Mesenchymal stem cell (in vitro differentiated cells and primary cell): ENCODE data around the gene FAIM2.

Source experiments
- DNase-seq: peaks from one replicate; pipeline ENCODE4 v3.0.0-alpha.2; 2013
- H2AFZ ChIP-seq: one replicate; pipeline ENCODE4 v1.6.1; 2013; ENCODE audit warnings: low read depth, mild to moderate bottlenecking, control low read depth, inconsistent platforms, low read length, moderate library complexity
- H2AK5ac ChIP-seq: 2 replicates; pipeline ENCODE4 v1.6.1; 2013; ENCODE audit warnings: low read length, moderate library complexity, mild to moderate bottlenecking, inconsistent platforms; ENCODE audit not compliant: severe bottlenecking
- H2BK120ac ChIP-seq: one replicate; pipeline ENCODE4 v1.6.1; 2013; ENCODE audit warnings: low read depth, mild to moderate bottlenecking, inconsistent platforms, low read length, moderate library complexity
- H2BK12ac ChIP-seq, 2 experiments: one replicate each; pipeline ENCODE4 v1.6.1; 2013; ENCODE audit warnings: inconsistent platforms in 2 of 2, low read length in 2 of 2, mild to moderate bottlenecking in 2 of 2, moderate library complexity in 2 of 2, control low read depth in 1 of 2
- H2BK15ac ChIP-seq: one replicate; pipeline ENCODE4 v1.6.1; 2013; ENCODE audit warnings: mild to moderate bottlenecking, low read depth, inconsistent platforms; ENCODE audit not compliant: poor library complexity, severe bottlenecking
- H2BK5ac ChIP-seq: 2 replicates; pipeline ENCODE4 v1.6.1; 2013; ENCODE audit warnings: low read depth, mild to moderate bottlenecking, low read length, control low read depth, inconsistent platforms; ENCODE audit not compliant: poor library complexity, severe bottlenecking
- H3K14ac ChIP-seq, 2 experiments: one replicate each; pipeline ENCODE4 v1.6.1; 2013; ENCODE audit warnings: inconsistent platforms in 2 of 2, low read length in 2 of 2, control low read depth in 1 of 2, mild to moderate bottlenecking in 1 of 2, moderate library complexity in 1 of 2
- H3K18ac ChIP-seq, 2 experiments: one replicate each; pipeline ENCODE4 v1.6.1; 2013; ENCODE audit warnings: inconsistent platforms in 2 of 2, low read length in 2 of 2, control low read depth in 1 of 2, low read depth in 1 of 2, mild to moderate bottlenecking in 1 of 2
- H3K23ac ChIP-seq, 2 experiments: one replicate each; pipeline ENCODE4 v1.6.1; 2013; ENCODE audit warnings: inconsistent platforms in 2 of 2, low read length in 2 of 2, mild to moderate bottlenecking in 2 of 2, moderate library complexity in 2 of 2, control low read depth in 1 of 2
- H3K27ac ChIP-seq: 2 replicates; pipeline ENCODE4 v1.5.1; 2013; ENCODE audit warnings: mild to moderate bottlenecking, moderate library complexity, low read length, control low read depth, inconsistent platforms; ENCODE audit not compliant: poor library complexity, severe bottlenecking
- H3K27me3 ChIP-seq, 2 experiments: 2 replicates each; pipeline versions ENCODE4 v1.6.1 to v1.7.0; 2013; ENCODE audit warnings: low read length in 2 of 2, mild to moderate bottlenecking in 2 of 2, moderate library complexity in 2 of 2, control low read depth in 1 of 2, inconsistent platforms in 1 of 2; ENCODE audit not compliant: control insufficient read depth in 1 of 2, insufficient read depth in 1 of 2
- H3K36me3 ChIP-seq, 2 experiments: 2 replicates each; pipeline versions ENCODE4 v1.6.1 to v1.7.0; 2013; ENCODE audit warnings: low read length in 2 of 2, control low read depth in 1 of 2, inconsistent platforms in 1 of 2, low read depth in 1 of 2, mild to moderate bottlenecking in 1 of 2; ENCODE audit not compliant: insufficient read depth in 2 of 2, control insufficient read depth in 1 of 2
- H3K4ac ChIP-seq, 2 experiments: one replicate each; pipeline ENCODE4 v1.6.1; 2013; ENCODE audit warnings: inconsistent platforms in 2 of 2, low read length in 2 of 2, mild to moderate bottlenecking in 2 of 2, moderate library complexity in 2 of 2, control low read depth in 1 of 2, low read depth in 1 of 2
- H3K4me1 ChIP-seq: 2 replicates; pipeline ENCODE4 v1.6.1; 2013; ENCODE audit warnings: low read depth, low read length, control low read depth; ENCODE audit not compliant: control insufficient read depth, insufficient read depth
- H3K4me2 ChIP-seq: 2 replicates; pipeline ENCODE4 v1.6.1; 2013; ENCODE audit warnings: low read length, mild to moderate bottlenecking, inconsistent platforms; ENCODE audit not compliant: poor library complexity, severe bottlenecking
- H3K4me3 ChIP-seq, 2 experiments: 2 replicates each; pipeline versions ENCODE4 v1.5.1 to v1.7.0; 2013; ENCODE audit warnings: low read length in 2 of 2, mild to moderate bottlenecking in 2 of 2, control low read depth in 1 of 2, low read depth in 1 of 2; ENCODE audit not compliant: insufficient read depth in 1 of 2
- H3K79me1 ChIP-seq: replicated peaks from 2 replicates; pipeline ENCODE4 v1.6.1; 2013; ENCODE audit warnings: mild to moderate bottlenecking, control low read depth, low read length, inconsistent platforms; ENCODE audit not compliant: poor library complexity, severe bottlenecking
- H3K9ac ChIP-seq: 2 replicates; pipeline ENCODE4 v1.7.0; 2013; ENCODE audit warnings: mild to moderate bottlenecking, low read length, moderate library complexity
- H3K9me3 ChIP-seq: 2 replicates; pipeline ENCODE4 v1.7.0; 2013; ENCODE audit warnings: mild to moderate bottlenecking, low read length; ENCODE audit not compliant: control insufficient read depth
- H4K8ac ChIP-seq: one replicate; pipeline ENCODE4 v1.6.1; 2013; ENCODE audit warnings: inconsistent platforms, mild to moderate bottlenecking, low read length, moderate library complexity
- H4K91ac ChIP-seq: one replicate; pipeline ENCODE4 v1.6.1; 2013; ENCODE audit warnings: mild to moderate bottlenecking, low read length, inconsistent platforms
- WGBS: methylation state at CpG from one replicate; pipeline ENCODE4 v1.1.7; 2013; ENCODE audit warnings: mixed read lengths; 5-methylcytosine and 5-hydroxymethylcytosine counted together

FAIM2 gene

DNA sequence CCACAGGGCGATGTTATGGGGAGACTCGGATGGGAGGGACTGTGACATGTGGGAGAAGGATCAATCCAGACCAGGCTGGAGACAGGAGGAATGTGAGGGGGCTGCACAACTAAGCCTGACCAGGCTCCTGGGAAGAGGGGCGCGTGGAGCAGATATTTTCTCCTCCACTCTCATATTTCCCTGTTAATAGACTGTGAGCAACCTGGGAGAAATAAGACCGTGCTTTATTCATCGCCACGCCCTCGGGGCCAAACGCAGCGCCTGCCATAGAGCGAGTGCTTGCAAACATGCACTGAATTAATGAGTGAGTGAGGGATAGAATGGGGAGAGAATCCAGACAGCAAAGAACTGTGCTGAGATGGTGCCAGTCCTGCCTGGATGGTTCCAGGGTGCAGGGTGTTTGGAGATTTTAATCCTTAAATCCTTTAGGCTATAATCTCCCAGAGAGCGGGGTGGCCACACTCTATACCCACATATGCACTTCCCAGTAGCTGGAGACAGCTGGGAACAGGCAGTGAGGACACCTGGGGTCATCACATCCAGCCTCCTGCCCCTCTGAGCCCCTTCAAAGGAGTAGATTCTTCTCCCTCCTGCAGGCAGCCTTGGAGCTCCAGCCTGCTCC, 13.6 kb upstream of the FAIM2 start:
- Histone ChIP-seq H4K91ac (no peak overlapping the region), H2BK5ac (no peak overlapping the region), H3K14ac (no peak overlapping the region), H4K8ac (no peak overlapping the region), H3K4ac (no peak overlapping the region), H3K27ac (no peak overlapping the region), H3K4me1 (no peaks in the 10 kb centered on the region), H3K4me3 (no peak overlapping the region), H3K36me3 (no peaks in the 10 kb centered on the region), H2BK12ac (no peak overlapping the region), H2BK15ac (no peak overlapping the region), H2AK5ac (no peak overlapping the region), H3K23ac (no peak overlapping the region), H3K4me2 (no peak overlapping the region), H3K27me3 (peaks cover 0 to 25% of the 10 kb centered on the region in 2 experiments), H2BK120ac (no peak overlapping the region), H3K79me1 (no peaks in the 10 kb centered on the region), H2AFZ (no peak overlapping the region), H3K9ac (no peak overlapping the region), H3K18ac (no peak overlapping the region), H3K9me3 (no peaks in the 10 kb centered on the region)
- WGBS = 90% methylated on average over 10 of the region's 12 CpGs
- no peak for DNase-seq

DNA sequence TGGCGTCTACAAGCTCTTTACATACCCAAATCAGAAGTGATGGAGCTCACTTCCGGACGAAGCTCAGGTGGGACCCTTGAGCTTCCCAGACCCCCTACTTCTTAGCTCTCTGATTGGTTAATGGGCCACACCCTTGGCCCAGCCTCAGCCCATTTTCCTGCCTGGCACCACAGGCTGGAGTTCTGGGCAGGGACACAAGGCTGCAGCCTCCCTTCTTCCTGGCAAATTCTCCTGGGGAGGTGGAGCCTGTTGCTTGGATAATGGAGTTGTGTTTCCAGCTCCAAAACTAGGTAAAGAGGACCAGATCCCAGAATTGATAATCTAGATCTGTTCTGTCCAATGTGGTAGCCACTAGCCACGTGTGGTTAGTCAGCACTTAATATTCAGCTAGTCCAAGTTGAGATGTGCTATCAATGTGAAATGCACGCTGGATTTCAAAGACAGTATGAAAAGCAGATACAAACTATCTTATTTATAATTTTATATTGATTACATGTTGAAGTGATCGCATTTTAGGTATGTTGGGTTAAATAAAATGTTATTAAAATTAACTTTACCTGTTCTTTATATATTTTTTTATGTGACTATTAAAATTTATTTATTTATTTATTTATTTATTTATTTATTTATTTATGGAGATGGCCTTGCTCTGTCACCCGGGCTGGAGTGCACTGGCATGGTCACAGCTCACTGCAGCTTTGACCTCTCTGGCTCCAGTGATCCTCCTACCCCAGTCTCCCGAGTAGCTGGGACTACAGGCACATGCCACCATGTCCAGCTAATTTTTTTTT, 12.6 kb upstream of the FAIM2 start:
- 85% methylated on average over 5 of the region's 8 CpGs for WGBS
- Histone ChIP-seq H2BK15ac (no peak overlapping the region), H2BK120ac (no peak overlapping the region), H2AK5ac (no peak overlapping the region), H3K79me1 (no peaks in the 10 kb centered on the region), H2BK12ac (no peak overlapping the region), H3K27ac (no peak overlapping the region), H3K4me2 (no peak overlapping the region), H3K9ac (no peak overlapping the region), H4K91ac (no peak overlapping the region), H3K4me3 (no peak overlapping the region), H2AFZ (no peak overlapping the region), H3K23ac (no peak overlapping the region), H2BK5ac (no peak overlapping the region), H3K4me1 (no peaks in the 10 kb centered on the region), H3K4ac (no peak overlapping the region), H3K18ac (no peak overlapping the region), H3K9me3 (no peaks in the 10 kb centered on the region), H3K36me3 (no peaks in the 10 kb centered on the region), H4K8ac (no peak overlapping the region), H3K14ac (no peak overlapping the region), H3K27me3 (peaks cover 0 to 30% of the 10 kb centered on the region in 2 experiments)
- DNase-seq = no peak

DNA sequence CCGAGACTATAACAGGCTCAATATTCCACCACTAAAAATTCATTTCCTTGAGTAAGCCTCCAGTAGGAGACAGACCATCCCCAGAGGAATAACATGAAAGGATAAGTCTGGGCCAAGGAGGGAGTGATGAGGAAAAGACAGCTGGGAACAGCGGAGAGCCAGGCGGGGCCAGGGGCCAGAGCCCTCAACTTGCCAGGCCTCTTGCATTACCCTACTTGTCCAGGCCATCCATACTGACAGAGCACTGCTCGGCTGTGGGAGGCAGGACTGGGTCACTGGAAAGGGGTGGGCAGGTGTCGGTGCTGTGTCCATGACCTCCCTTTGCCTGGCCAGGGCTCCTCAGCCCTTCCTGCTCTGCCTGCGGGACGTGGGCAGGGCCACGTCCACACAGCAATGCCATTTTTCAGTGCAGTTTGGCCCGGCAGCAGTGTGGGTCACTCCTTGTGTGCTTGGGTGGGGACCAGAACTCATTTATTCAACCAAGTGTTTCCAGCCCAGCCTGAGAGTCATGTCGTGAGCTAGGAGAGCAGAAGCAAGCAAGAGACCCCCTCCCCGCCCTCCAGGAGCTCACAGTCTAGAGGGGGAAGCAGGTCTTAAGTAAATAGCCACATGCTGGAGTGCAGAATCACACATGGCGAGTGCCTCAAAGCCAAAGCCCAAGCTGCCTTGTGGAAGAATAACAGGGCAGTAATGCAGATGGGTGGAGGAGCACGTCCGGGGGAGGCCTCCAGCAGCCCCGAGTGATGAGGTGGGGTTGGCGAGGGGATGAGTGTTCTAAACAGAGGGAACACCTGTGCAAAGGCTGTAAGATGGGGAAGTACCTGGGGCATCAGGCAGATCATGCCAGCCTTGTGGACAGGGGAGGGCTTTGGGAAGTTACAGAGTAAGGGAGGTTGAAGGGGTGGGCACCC, 8.9 kb upstream of the FAIM2 start:
- Histone ChIP-seq H3K4me2 (no peak overlapping the region), H3K14ac (peak overlapping the region in 1 of 2 experiments; percentile 64), H4K91ac (peak overlapping the region; percentile 25), H3K4me3 (no peak overlapping the region), H3K79me1 (no peaks in the 10 kb centered on the region), H3K4ac (no peak overlapping the region), H3K9ac (no peak overlapping the region), H3K4me1 (peaks cover 8% of the 10 kb centered on the region), H2BK12ac (no peak overlapping the region), H3K27ac (no peak overlapping the region), H2BK15ac (no peak overlapping the region), H3K9me3 (no peaks in the 10 kb centered on the region), H4K8ac (no peak overlapping the region), H2AFZ (no peak overlapping the region), H3K27me3 (peaks cover 0 to 20% of the 10 kb centered on the region in 2 experiments), H2BK120ac (no peak overlapping the region), H3K18ac (peak overlapping the region in 1 of 2 experiments; percentile 22), H3K36me3 (no peaks in the 10 kb centered on the region), H2AK5ac (no peak overlapping the region), H3K23ac (no peak overlapping the region), H2BK5ac (no peak overlapping the region)
- WGBS = 86% methylated on average over 15 of the region's 16 CpGs
- no peak for DNase-seq

DNA sequence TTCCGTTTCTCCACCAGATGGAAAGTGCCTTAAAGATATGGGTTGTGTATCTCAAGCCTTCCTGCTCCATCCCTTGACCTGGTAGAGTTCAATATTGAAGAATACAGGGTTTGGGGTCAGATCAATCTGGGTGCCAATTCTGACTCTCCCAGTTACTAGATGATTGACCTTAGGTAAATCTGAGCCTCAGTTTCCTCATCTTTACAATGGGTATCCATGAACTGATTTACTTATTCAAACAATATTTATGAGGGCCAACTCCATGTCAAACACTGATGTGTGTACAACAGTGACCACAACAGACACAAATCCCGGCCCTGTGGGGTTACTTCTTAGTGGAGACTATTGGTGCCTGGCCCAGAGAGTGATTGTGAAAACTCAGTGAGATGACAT, 7.5 kb upstream of the FAIM2 start:
- Histone ChIP-seq H3K4me3 (no peak overlapping the region), H3K14ac (no peak overlapping the region), H3K4ac (no peak overlapping the region), H2AK5ac (no peak overlapping the region), H4K8ac (no peak overlapping the region), H4K91ac (no peak overlapping the region), H2BK5ac (no peak overlapping the region), H3K79me1 (no peaks in the 10 kb centered on the region), H2AFZ (no peak overlapping the region), H3K27ac (no peak overlapping the region), H3K9ac (no peak overlapping the region), H3K36me3 (no peaks in the 10 kb centered on the region), H3K4me1 (peaks cover 8% of the 10 kb centered on the region), H2BK120ac (no peak overlapping the region), H3K27me3 (peaks cover 0 to 19% of the 10 kb centered on the region in 2 experiments), H2BK15ac (no peak overlapping the region), H3K18ac (no peak overlapping the region), H3K23ac (no peak overlapping the region), H3K4me2 (no peak overlapping the region), H2BK12ac (no peak overlapping the region), H3K9me3 (no peaks in the 10 kb centered on the region)
- 96% methylated on average over 2 of the region's 2 CpGs for WGBS
- DNase-seq = no peak
